Osteocyte (in vitro differentiated cells): ENCODE data around the gene COG3. TPM values are rescaled to one million over a fixed set of nuclear protein-coding genes. Genes with fewer than 3 reads are reported as not detected.
A peak's percentile ranks its signal among the peaks of the same experiment; 100 is the strongest.

ENCODE experiments used
- DNase-seq: peaks from one replicate; pipeline ENCODE4 v3.0.0; 2021; ENCODE audit warnings: mixed read lengths; ENCODE audit not compliant: unreplicated experiment; ENCODE audit errors: extremely low spot score
- H3K27ac Mint-ChIP-seq: one replicate; pipeline ENCODE4 v1.8.0; 2021; ENCODE audit warnings: mild to moderate bottlenecking, mixed read lengths; ENCODE audit not compliant: unreplicated experiment
- H3K27me3 Mint-ChIP-seq: one replicate; pipeline ENCODE4 v1.8.0; 2021; ENCODE audit warnings: mixed read lengths; ENCODE audit not compliant: unreplicated experiment
- H3K36me3 Mint-ChIP-seq: one replicate; pipeline ENCODE4 v1.8.0; 2021; ENCODE audit warnings: mixed read lengths; ENCODE audit not compliant: unreplicated experiment
- H3K4me1 Mint-ChIP-seq: one replicate; pipeline ENCODE4 v1.8.0; 2021; ENCODE audit warnings: mixed read lengths; ENCODE audit not compliant: unreplicated experiment
- H3K4me3 Mint-ChIP-seq: one replicate; pipeline ENCODE4 v1.8.0; 2021; ENCODE audit warnings: mild to moderate bottlenecking, moderate library complexity, mixed read lengths; ENCODE audit not compliant: unreplicated experiment
- H3K9me3 Mint-ChIP-seq: one replicate; pipeline ENCODE4 v1.8.0; 2021; ENCODE audit warnings: mixed read lengths; ENCODE audit not compliant: unreplicated experiment
- CTCF ChIP-seq: fragments of 200-600 bp; sonication (generic); IDR thresholded peaks from 2 replicates; pipeline ENCODE4 v1.5.0; 2021; ENCODE audit warnings: antibody characterized with exemption, mild to moderate bottlenecking, moderate library complexity
- total RNA-seq: library from RNA; stranded (reverse); gene quantifications from 2 replicates; pipeline ENCODE4 v1.2.1, GENCODE V29; 2021

COG3 gene
- total RNA-seq, 1 donor from 2014 or later, result 31.0 TPM

- Mint-ChIP-seq H3K4me3 (no peak overlapping the region), H3K27ac (no peak overlapping the region), H3K36me3 (peaks cover 3% of the 10 kb centered on the region), H3K27me3 (peaks cover 62% of the 10 kb centered on the region), H3K4me1 (no peaks in the 10 kb centered on the region), H3K9me3 (peaks cover 13% of the 10 kb centered on the region)
- no peak for TF ChIP-seq CTCF
- peak; percentile 65 for DNase-seq
These were observed 89.9 kb downstream of the COG3 start for GRCh38 chr13:45554604-45555109.

- H3K36me3 Mint-ChIP-seq, result no peaks in the 10 kb centered on the region
- H3K27ac Mint-ChIP-seq, result no peak overlapping the region
- TF ChIP-seq CTCF, result no peak
- H3K27me3 Mint-ChIP-seq, result peaks cover 27% of the 10 kb centered on the region
- H3K9me3 Mint-ChIP-seq, result peaks cover 4% of the 10 kb centered on the region
- H3K4me1 Mint-ChIP-seq, result peaks cover 9% of the 10 kb centered on the region
- H3K4me3 Mint-ChIP-seq, result no peak overlapping the region
- peak; percentile 17 for DNase-seq
These were observed 99.5 kb downstream of the COG3 start for GRCh38 chr13:45564133-45564776.

- H3K27ac Mint-ChIP-seq, result no peak overlapping the region
- H3K9me3 Mint-ChIP-seq, result peaks cover 4% of the 10 kb centered on the region
- no peaks in the 10 kb centered on the region for H3K36me3 Mint-ChIP-seq
- H3K4me1 Mint-ChIP-seq, result peaks cover 9% of the 10 kb centered on the region
- peak; percentile 27 for DNase-seq
- H3K4me3 Mint-ChIP-seq, result no peak overlapping the region
- TF ChIP-seq CTCF, result no peak
- peaks cover 27% of the 10 kb centered on the region for H3K27me3 Mint-ChIP-seq
These were observed 100.6 kb downstream of the COG3 start for GRCh38 chr13:45565331-45565730.

GRCh38 chr13:45575146-45575829 lies 110.5 kb downstream of the COG3 start:
- H3K9me3 Mint-ChIP-seq, result no peaks in the 10 kb centered on the region
- peaks cover 78% of the 10 kb centered on the region for H3K27me3 Mint-ChIP-seq
- DNase-seq, result no peak
- H3K27ac Mint-ChIP-seq, result no peak overlapping the region
- H3K4me3 Mint-ChIP-seq, result no peak overlapping the region
- no peaks in the 10 kb centered on the region for H3K36me3 Mint-ChIP-seq
- TF ChIP-seq CTCF, result no peak
- H3K4me1 Mint-ChIP-seq, result peaks cover 5% of the 10 kb centered on the region

GRCh38 chr13:45575830-45576180 lies 111.1 kb downstream of the COG3 start:
- H3K4me1 Mint-ChIP-seq, result peaks cover 5% of the 10 kb centered on the region
- TF ChIP-seq CTCF, result no peak
- H3K27me3 Mint-ChIP-seq, result peaks cover 77% of the 10 kb centered on the region

More at GRCh38 chr13:45575830-45576180, 111.1 kb downstream of the COG3 start:
- Mint-ChIP-seq H3K36me3 (no peaks in the 10 kb centered on the region), H3K27ac (no peak overlapping the region), H3K4me3 (no peak overlapping the region), H3K9me3 (no peaks in the 10 kb centered on the region)
- no peak for DNase-seq
